ENCODE data around the gene THSD7B.

THSD7B gene

GRCh38 chr2:137232076-137232475 is 466.7 kb downstream of the THSD7B start:
- TF ChIP-seq CTCF (IDR thresholded peaks at IDR 0.05) = no peak

GRCh38 chr2:137233091-137233490 is 467.7 kb downstream of the THSD7B start:
- TF ChIP-seq CTCF (IDR thresholded peaks at IDR 0.05) = no peak

GRCh38 chr2:137237055-137237454 is 471.7 kb downstream of the THSD7B start:
- no peak for TF ChIP-seq CTCF (IDR thresholded peaks at IDR 0.05)

GRCh38 chr2:137238065-137238464 is 472.7 kb downstream of the THSD7B start:
- no peak for TF ChIP-seq CTCF (IDR thresholded peaks at IDR 0.05)

GRCh38 chr2:137249463-137250130 is 484.3 kb downstream of the THSD7B start:
- no peak for TF ChIP-seq CTCF (IDR thresholded peaks at IDR 0.05)

GRCh38 chr2:137250401-137250800 is 485.1 kb downstream of the THSD7B start:
- TF ChIP-seq CTCF (IDR thresholded peaks at IDR 0.05) = no peak

- no peak for TF ChIP-seq CTCF (IDR thresholded peaks at IDR 0.05)
Observed at GRCh38 chr2:137251045-137251444, 485.7 kb downstream of the THSD7B start.

GRCh38 chr2:137252934-137253333 is 487.6 kb downstream of the THSD7B start:
- TF ChIP-seq CTCF (IDR thresholded peaks at IDR 0.05) = no peak
